PFSK-1 (cell line): ENCODE data around the gene ACAD9.

ENCODE experiments used
- FOXP2 ChIP-seq: optimal IDR thresholded peaks from 2 replicates; pipeline ENCODE3; 2011; ENCODE audit warnings: borderline replicate concordance, control low read depth, inconsistent platforms; ENCODE audit not compliant: insufficient read depth; ENCODE audit errors: extremely low read length, extremely low read depth
- POLR2AphosphoS5 ChIP-seq: IDR thresholded peaks from 2 replicates; pipeline ENCODE4 v1.6.1; 2012; ENCODE audit warnings: low read depth, mild to moderate bottlenecking, control low read depth, low read length, moderate library complexity
- REST ChIP-seq, 2 experiments: IDR thresholded peaks; 2 replicates each; pipeline versions ENCODE4 v1.6.1 to v1.8.0; 2011 to 2012; ENCODE audit warnings: low read depth in 2 of 2, low read length in 2 of 2, control low read depth in 1 of 2, inconsistent platforms in 1 of 2, mild to moderate bottlenecking in 1 of 2, moderate library complexity in 1 of 2; ENCODE audit not compliant: insufficient read depth in 1 of 2
- SIN3A ChIP-seq: IDR thresholded peaks from 2 replicates; pipeline ENCODE4 v1.6.1; 2012; ENCODE audit warnings: mild to moderate bottlenecking, low read length, moderate library complexity, borderline replicate concordance; ENCODE audit not compliant: insufficient read depth
- TAF1 ChIP-seq: IDR thresholded peaks from 2 replicates; pipeline ENCODE4 v1.6.1; 2012; ENCODE audit warnings: low read length, control low read depth, borderline replicate concordance; ENCODE audit not compliant: insufficient read depth

GRCh38 chr3:128853826-128854225 is 25.6 kb upstream of the ACAD9 start:
- TF ChIP-seq REST (IDR thresholded peaks at IDR 0.05; ENCODE audit: insufficient read depth in 1 of 2, low read depth in 2 of 2, low read length in 2 of 2) (no peak), TAF1 (no peak), SIN3A (no peak), POLR2AphosphoS5 (no peak), FOXP2 (no peak)
